ENCODE data around the gene CACNG4. TPM values are rescaled to one million over a fixed set of nuclear protein-coding genes. Genes with fewer than 3 reads are reported as not detected.

The CACNG4 gene
- total RNA-seq, 4 donors from 2014 or later = not detected

- Histone ChIP-seq H3K4me1 (peaks cover 51 to 58% of the 10 kb centered on the region in 2 donors), H3K27me3 (no peaks in the 10 kb centered on the region), H3K36me3 (peaks cover 0 to 14% of the 10 kb centered on the region in 2 donors), H3K9me3 (no peaks in the 10 kb centered on the region), H3K4me3 (no peak overlapping the region), H3K27ac (peak overlapping the region; percentile 97 to 98 (median 98))
- in situ Hi-C loops (cut with MboI; ENCODE audit: low sequenced_read_pairs in 4 of 4) (no loop called here), intact Hi-C loops (cut with DNase I; ENCODE audit: low total_unique reads) (no loop called here)
- DNase-seq (peak; percentile 72 to 73), ATAC-seq (peak; percentile 78 to 79)
- no peak for TF ChIP-seq POLR2A (IDR thresholded peaks at IDR 0.05)
- TF ChIP-seq CTCF (IDR thresholded peaks at IDR 0.05 in 4 of 5, conservative IDR thresholded peaks at IDR 0.05 in 1 of 5) = no peak
Observed at GRCh38 chr17:67055811-67056745, 91.6 kb downstream of the CACNG4 start.

- Histone ChIP-seq H3K27me3 (no peaks in the 10 kb centered on the region), H3K9me3 (no peaks in the 10 kb centered on the region), H3K4me3 (no peak overlapping the region), H3K4me1 (peaks cover 43 to 49% of the 10 kb centered on the region in 2 donors), H3K36me3 (peaks cover 0 to 14% of the 10 kb centered on the region in 2 donors), H3K27ac (peak overlapping the region; percentile 97 to 98 (median 98))
- no peak for TF ChIP-seq CTCF (IDR thresholded peaks at IDR 0.05 in 4 of 5, conservative IDR thresholded peaks at IDR 0.05 in 1 of 5)
- peak in 1 of 2 donors; percentile 38 for TF ChIP-seq POLR2A (IDR thresholded peaks at IDR 0.05)
- intact Hi-C loops (cut with DNase I; ENCODE audit: low total_unique reads) = no loop called here
- peak; percentile 94 to 95 for ATAC-seq
- DNase-seq = peak; percentile 75 to 87
- in situ Hi-C loops (cut with MboI; ENCODE audit: low sequenced_read_pairs in 4 of 4) = no loop called here
Observed at GRCh38 chr17:67056746-67057490, 92.4 kb downstream of the CACNG4 start.

- peak overlapping the region; percentile 97 to 98 (median 98) for H3K27ac ChIP-seq
- no peak for ATAC-seq
- H3K36me3 ChIP-seq = peaks cover 0 to 14% of the 10 kb centered on the region in 2 donors
- peaks cover 33 to 39% of the 10 kb centered on the region in 2 donors for H3K4me1 ChIP-seq
- in situ Hi-C loops (cut with MboI; ENCODE audit: low sequenced_read_pairs in 4 of 4) (no loop called here), intact Hi-C loops (cut with DNase I; ENCODE audit: low total_unique reads) (no loop called here)
- TF ChIP-seq POLR2A (IDR thresholded peaks at IDR 0.05) (no peak), CTCF (IDR thresholded peaks at IDR 0.05 in 4 of 5, conservative IDR thresholded peaks at IDR 0.05 in 1 of 5) (no peak)
- no peak overlapping the region for H3K4me3 ChIP-seq
- DNase-seq = peak in 1 of 2 donors; percentile 9
- H3K27me3 ChIP-seq = no peaks in the 10 kb centered on the region
- no peaks in the 10 kb centered on the region for H3K9me3 ChIP-seq
Observed at GRCh38 chr17:67058036-67058435, 93.5 kb downstream of the CACNG4 start.

GRCh38 chr17:67059372-67059771 is 94.9 kb downstream of the CACNG4 start:
- Histone ChIP-seq H3K27me3 (no peaks in the 10 kb centered on the region), H3K27ac (peak overlapping the region; percentile 97 to 98 (median 98)), H3K36me3 (peaks cover 0 to 14% of the 10 kb centered on the region in 2 donors), H3K4me1 (peaks cover 26 to 27% of the 10 kb centered on the region in 2 donors), H3K9me3 (no peaks in the 10 kb centered on the region), H3K4me3 (no peak overlapping the region)
- no peak for TF ChIP-seq CTCF (IDR thresholded peaks at IDR 0.05 in 4 of 5, conservative IDR thresholded peaks at IDR 0.05 in 1 of 5)
- no peak for TF ChIP-seq POLR2A (IDR thresholded peaks at IDR 0.05)
- in situ Hi-C loops (cut with MboI; ENCODE audit: low sequenced_read_pairs in 4 of 4) = no loop called here
- no peak for ATAC-seq
- peak in 1 of 2 donors; percentile 16 for DNase-seq
- intact Hi-C loops (cut with DNase I; ENCODE audit: low total_unique reads) = no loop called here
